A549 (cell line): ENCODE measurements around the gene F2RL1. TPM values are rescaled to one million over a fixed set of nuclear protein-coding genes. Genes with fewer than 3 reads are reported as not detected.

Source experiments
- ATAC-seq, 2 experiments: fragments of 200-7000 bp in 1 of 2; fragments of >200 bp in 1 of 2; cut with Nextera tagmentation in 1 of 2; cut with Tn5 transposase in 1 of 2; 3 replicates each; pipeline versions ENCODE4 v1.8.0 to v1.9.1; 2018 to 2020; ENCODE audit warnings: mild to moderate bottlenecking in 1 of 2, moderate library complexity in 1 of 2
- CTCF ChIA-PET: fragments of 300-600 bp; sonication (Branson Sonifier 250); formaldehyde crosslinking; extraction: SDS; loops from one replicate; lab custom pipeline; 2021; ENCODE audit warnings: antibody characterized with exemption, inconsistent platforms; lab: Yijun Ruan, JAX
- POLR2A ChIA-PET: fragments of 350-600 bp; formaldehyde crosslinking; extraction: SDS; loops from one replicate; lab custom pipeline; 2021; ENCODE audit warnings: antibody characterized with exemption, inconsistent platforms; lab: Yijun Ruan, JAX
- DNase-seq, 2 experiments: peaks; one replicate each; pipeline versions ENCODE4 v3.0.0 to v3.0.0-alpha.2; 2011 to 2016; ENCODE audit warnings: low read depth in 1 of 2, low spot score in 1 of 2
- FAIRE-seq: peaks from 2 replicates; lab custom pipeline; 2011; peaks lifted over from hg19 to GRCh38; lab: Jason Lieb, UNC
- H3K27ac ChIP-seq, 2 experiments: fragments of >200 bp; sonication (Bioruptor Twin); formaldehyde crosslinking; 3 replicates each; pipeline ENCODE4 v1.5.1; 2016 to 2017
- H3K4me1 ChIP-seq: fragments of >200 bp; sonication (Bioruptor Twin); formaldehyde crosslinking; 3 replicates; pipeline ENCODE4 v1.6.1; 2016
- H3K4me2 ChIP-seq: fragments of >200 bp; sonication (Bioruptor Twin); formaldehyde crosslinking; 3 replicates; pipeline ENCODE4 v1.6.1; 2016
- H3K4me3 ChIP-seq: fragments of >200 bp; sonication (Bioruptor Twin); formaldehyde crosslinking; 3 replicates; pipeline ENCODE4 v1.5.1; 2016
- H3K9me3 ChIP-seq: fragments of >200 bp; sonication (Bioruptor Twin); formaldehyde crosslinking; 3 replicates; pipeline ENCODE4 v1.6.1; 2016
- CEBPB ChIP-seq, 2 experiments: fragments of >200 bp in 1 of 2; sonication (Bioruptor Twin) in 1 of 2; formaldehyde crosslinking in 1 of 2; IDR thresholded peaks; 2 replicates each; pipeline ENCODE4 v1.6.1; 2012 to 2016
- CHD2 ChIP-seq: fragments of 150-350 bp; IDR thresholded peaks from 2 replicates; pipeline ENCODE4 v1.6.1; 2014; ENCODE audit warnings: low read length; ENCODE audit not compliant: partially characterized antibody
- EP300 ChIP-seq, 2 experiments: fragments of >200 bp; sonication (Bioruptor Twin); formaldehyde crosslinking; IDR thresholded peaks; 2 replicates in 1 of 2; 3 replicates in 1 of 2; pipeline ENCODE4 v1.6.1; 2016 to 2017
- FOSB ChIP-seq: fragments of 250-450 bp; sonication (Bioruptor Pico); IDR thresholded peaks from 2 replicates; pipeline ENCODE4 v1.5.0; 2020; ENCODE audit warnings: mild to moderate bottlenecking, moderate library complexity
- GATA3 ChIP-seq: IDR thresholded peaks from 2 replicates; pipeline ENCODE4 v1.6.1; 2012; ENCODE audit warnings: borderline replicate concordance
- HDAC2 ChIP-seq: fragments of 200-600 bp; sonication (generic); IDR thresholded peaks from 2 replicates; pipeline ENCODE4 v1.6.1; 2016
- HOXB5 ChIP-seq: fragments of 250-450 bp; sonication (Bioruptor Pico); IDR thresholded peaks from 2 replicates; pipeline ENCODE4 v1.5.0; 2020; ENCODE audit warnings: mild to moderate bottlenecking, moderate library complexity
- JUN ChIP-seq, 2 experiments: fragments of >200 bp; sonication (Bioruptor Twin); formaldehyde crosslinking; IDR thresholded peaks; 2 replicates in 1 of 2; 3 replicates in 1 of 2; pipeline ENCODE4 v1.6.1; 2016 to 2017
- KDM1A ChIP-seq: fragments of 200-600 bp; sonication (generic); IDR thresholded peaks from 2 replicates; pipeline ENCODE4 v1.6.1; 2016; ENCODE audit warnings: low read depth, mild to moderate bottlenecking
- KDM5A ChIP-seq: fragments of 200-600 bp; sonication (generic); IDR thresholded peaks from 2 replicates; pipeline ENCODE4 v1.6.1; 2016; ENCODE audit warnings: antibody characterized with exemption, mild to moderate bottlenecking
- MAZ ChIP-seq: fragments of 150-350 bp; IDR thresholded peaks from 2 replicates; pipeline ENCODE4 v1.6.1; 2014; ENCODE audit warnings: antibody characterized with exemption, low read depth, low read length, borderline replicate concordance
- NFE2L2 ChIP-seq: fragments of 150-350 bp; conservative IDR thresholded peaks from 2 replicates; pipeline ENCODE4 v1.6.1; 2014; ENCODE audit warnings: low read length
- POLR2A ChIP-seq: IDR thresholded peaks from 2 replicates; pipeline ENCODE4 v1.6.1; 2012; ENCODE audit warnings: mild to moderate bottlenecking, low read length
- POLR2AphosphoS2 ChIP-seq: conservative IDR thresholded peaks from 2 replicates; pipeline ENCODE4 v1.6.1; 2012; ENCODE audit warnings: low read length, improper control_type of control experiment, inconsistent platforms
- RAD21 ChIP-seq, 2 experiments: fragments of >200 bp in 1 of 2; sonication (Bioruptor Twin) in 1 of 2; formaldehyde crosslinking in 1 of 2; IDR thresholded peaks in 1 of 2; conservative IDR thresholded peaks in 1 of 2; 2 replicates in 1 of 2; 3 replicates in 1 of 2; pipeline ENCODE4 v1.6.1; 2012 to 2018; ENCODE audit warnings: inconsistent platforms in 1 of 2
- RFX5 ChIP-seq: fragments of 450-650 bp; IDR thresholded peaks from 2 replicates; pipeline ENCODE4 v1.7.1; 2014; ENCODE audit warnings: antibody characterized with exemption, mild to moderate bottlenecking, moderate library complexity
- RNF2 ChIP-seq: fragments of 200-600 bp; sonication (generic); IDR thresholded peaks from 2 replicates; pipeline ENCODE4 v1.6.1; 2016; ENCODE audit warnings: low read depth, mild to moderate bottlenecking, antibody characterized with exemption, moderate library complexity, borderline replicate concordance
- SMC3 ChIP-seq: fragments of >200 bp; sonication (Bioruptor Twin); formaldehyde crosslinking; IDR thresholded peaks from 3 replicates; pipeline ENCODE4 v1.6.1; 2018; ENCODE audit warnings: inconsistent platforms
- ZC3H11A ChIP-seq: fragments of 450-650 bp; IDR thresholded peaks from 2 replicates; pipeline ENCODE4 v1.6.1; 2014; ENCODE audit warnings: antibody characterized with exemption, mild to moderate bottlenecking
- ZSCAN20 ChIP-seq: fragments of 250-450 bp; sonication (Bioruptor Pico); IDR thresholded peaks from 2 replicates; pipeline ENCODE4 v1.8.0; 2022; ENCODE audit warnings: mild to moderate bottlenecking, moderate library complexity
- WGBS: methylation state at CpG from one replicate; pipeline ENCODE4 v1.1.6; 2017; ENCODE audit errors: missing lambda C conversion rate; 5-methylcytosine and 5-hydroxymethylcytosine counted together
- polyA plus RNA-seq, 4 experiments: library from polyadenylated mRNA; depleted of rRNA in 3 of 4; stranded (reverse); fragments of >200 nt; fragmentation: RNase III in 1 of 4; extraction: RNeasy Plus Mini Kit Qiagen cat#74134 plus additional on column Dnase treatment in 1 of 4; gene quantifications; 2 replicates in 3 of 4; 3 replicates in 1 of 4; pipeline ENCODE4 v1.2.3, GENCODE V29; 2011 to 2017
- TF ChIP-seq, protein P1 (sequence below): fragments of 200-600 bp; sonication (generic); IDR thresholded peaks from 2 replicates; pipeline ENCODE4 v1.6.1; 2016; ENCODE audit warnings: antibody characterized with exemption, mild to moderate bottlenecking, moderate library complexity
- TF ChIP-seq, protein P2 (sequence below): fragments of 450-650 bp; IDR thresholded peaks from 2 replicates; pipeline ENCODE4 v1.6.1; 2014; ENCODE audit warnings: antibody characterized with exemption
- TF ChIP-seq, protein P3 (sequence below): fragments of >200 bp; sonication (Bioruptor Twin); formaldehyde crosslinking; IDR thresholded peaks from 3 replicates; pipeline ENCODE4 v1.5.1; 2016
- TF ChIP-seq, protein P4 (sequence below): fragments of 250-450 bp; sonication (Bioruptor Pico); IDR thresholded peaks from 2 replicates; pipeline ENCODE4 v1.5.0; 2021; ENCODE audit warnings: mild to moderate bottlenecking, moderate library complexity, borderline replicate concordance
- TF ChIP-seq, protein P5 (sequence below): fragments of >200 bp; sonication (Bioruptor Twin); formaldehyde crosslinking; IDR thresholded peaks from 3 replicates; pipeline ENCODE4 v1.6.1; 2016

F2RL1 gene
- polyA plus RNA-seq, 2 of the 4 experiments (the other 2 are of a cell fraction), result 88.7 to 226 TPM

DNA sequence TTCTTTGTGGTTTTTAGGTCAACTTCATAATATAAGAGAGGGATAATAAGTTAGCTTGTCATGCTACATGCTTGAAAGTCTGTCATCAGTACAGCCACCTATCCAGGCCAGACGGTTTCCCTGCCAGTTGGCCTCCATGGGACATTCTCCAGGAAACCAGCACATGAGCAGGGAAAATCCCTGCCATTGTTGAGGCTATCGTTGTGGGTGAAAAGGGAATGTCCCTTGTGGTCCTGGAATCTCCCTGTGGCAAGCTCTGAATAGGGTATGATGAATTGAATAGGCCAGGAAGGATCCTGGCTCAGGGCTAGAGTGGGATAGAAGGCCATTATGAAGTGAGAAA lies 12.3 kb downstream of the F2RL1 start:
- TF ChIP-seq KDM1A, result no peak
- TF ChIP-seq HOXB5, result no peak
- no peak for TF ChIP-seq ZSCAN20 (CRISPR knock-in tag)
- TF ChIP-seq ZC3H11A, result no peak
- TF ChIP-seq, protein P1, sequence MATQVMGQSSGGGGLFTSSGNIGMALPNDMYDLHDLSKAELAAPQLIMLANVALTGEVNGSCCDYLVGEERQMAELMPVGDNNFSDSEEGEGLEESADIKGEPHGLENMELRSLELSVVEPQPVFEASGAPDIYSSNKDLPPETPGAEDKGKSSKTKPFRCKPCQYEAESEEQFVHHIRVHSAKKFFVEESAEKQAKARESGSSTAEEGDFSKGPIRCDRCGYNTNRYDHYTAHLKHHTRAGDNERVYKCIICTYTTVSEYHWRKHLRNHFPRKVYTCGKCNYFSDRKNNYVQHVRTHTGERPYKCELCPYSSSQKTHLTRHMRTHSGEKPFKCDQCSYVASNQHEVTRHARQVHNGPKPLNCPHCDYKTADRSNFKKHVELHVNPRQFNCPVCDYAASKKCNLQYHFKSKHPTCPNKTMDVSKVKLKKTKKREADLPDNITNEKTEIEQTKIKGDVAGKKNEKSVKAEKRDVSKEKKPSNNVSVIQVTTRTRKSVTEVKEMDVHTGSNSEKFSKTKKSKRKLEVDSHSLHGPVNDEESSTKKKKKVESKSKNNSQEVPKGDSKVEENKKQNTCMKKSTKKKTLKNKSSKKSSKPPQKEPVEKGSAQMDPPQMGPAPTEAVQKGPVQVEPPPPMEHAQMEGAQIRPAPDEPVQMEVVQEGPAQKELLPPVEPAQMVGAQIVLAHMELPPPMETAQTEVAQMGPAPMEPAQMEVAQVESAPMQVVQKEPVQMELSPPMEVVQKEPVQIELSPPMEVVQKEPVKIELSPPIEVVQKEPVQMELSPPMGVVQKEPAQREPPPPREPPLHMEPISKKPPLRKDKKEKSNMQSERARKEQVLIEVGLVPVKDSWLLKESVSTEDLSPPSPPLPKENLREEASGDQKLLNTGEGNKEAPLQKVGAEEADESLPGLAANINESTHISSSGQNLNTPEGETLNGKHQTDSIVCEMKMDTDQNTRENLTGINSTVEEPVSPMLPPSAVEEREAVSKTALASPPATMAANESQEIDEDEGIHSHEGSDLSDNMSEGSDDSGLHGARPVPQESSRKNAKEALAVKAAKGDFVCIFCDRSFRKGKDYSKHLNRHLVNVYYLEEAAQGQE, result no peak
- TF ChIP-seq EP300 (IDR thresholded peaks at IDR 0.05), result no peak
- TF ChIP-seq, protein P2, sequence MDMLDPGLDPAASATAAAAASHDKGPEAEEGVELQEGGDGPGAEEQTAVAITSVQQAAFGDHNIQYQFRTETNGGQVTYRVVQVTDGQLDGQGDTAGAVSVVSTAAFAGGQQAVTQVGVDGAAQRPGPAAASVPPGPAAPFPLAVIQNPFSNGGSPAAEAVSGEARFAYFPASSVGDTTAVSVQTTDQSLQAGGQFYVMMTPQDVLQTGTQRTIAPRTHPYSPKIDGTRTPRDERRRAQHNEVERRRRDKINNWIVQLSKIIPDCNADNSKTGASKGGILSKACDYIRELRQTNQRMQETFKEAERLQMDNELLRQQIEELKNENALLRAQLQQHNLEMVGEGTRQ, result no peak; the same call in 1 of the 2 replicates
- TF ChIP-seq, protein P3, sequence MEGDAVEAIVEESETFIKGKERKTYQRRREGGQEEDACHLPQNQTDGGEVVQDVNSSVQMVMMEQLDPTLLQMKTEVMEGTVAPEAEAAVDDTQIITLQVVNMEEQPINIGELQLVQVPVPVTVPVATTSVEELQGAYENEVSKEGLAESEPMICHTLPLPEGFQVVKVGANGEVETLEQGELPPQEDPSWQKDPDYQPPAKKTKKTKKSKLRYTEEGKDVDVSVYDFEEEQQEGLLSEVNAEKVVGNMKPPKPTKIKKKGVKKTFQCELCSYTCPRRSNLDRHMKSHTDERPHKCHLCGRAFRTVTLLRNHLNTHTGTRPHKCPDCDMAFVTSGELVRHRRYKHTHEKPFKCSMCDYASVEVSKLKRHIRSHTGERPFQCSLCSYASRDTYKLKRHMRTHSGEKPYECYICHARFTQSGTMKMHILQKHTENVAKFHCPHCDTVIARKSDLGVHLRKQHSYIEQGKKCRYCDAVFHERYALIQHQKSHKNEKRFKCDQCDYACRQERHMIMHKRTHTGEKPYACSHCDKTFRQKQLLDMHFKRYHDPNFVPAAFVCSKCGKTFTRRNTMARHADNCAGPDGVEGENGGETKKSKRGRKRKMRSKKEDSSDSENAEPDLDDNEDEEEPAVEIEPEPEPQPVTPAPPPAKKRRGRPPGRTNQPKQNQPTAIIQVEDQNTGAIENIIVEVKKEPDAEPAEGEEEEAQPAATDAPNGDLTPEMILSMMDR, result no peak
- no peak for TF ChIP-seq POLR2AphosphoS2
- no peak for TF ChIP-seq POLR2A
- TF ChIP-seq, protein P4, sequence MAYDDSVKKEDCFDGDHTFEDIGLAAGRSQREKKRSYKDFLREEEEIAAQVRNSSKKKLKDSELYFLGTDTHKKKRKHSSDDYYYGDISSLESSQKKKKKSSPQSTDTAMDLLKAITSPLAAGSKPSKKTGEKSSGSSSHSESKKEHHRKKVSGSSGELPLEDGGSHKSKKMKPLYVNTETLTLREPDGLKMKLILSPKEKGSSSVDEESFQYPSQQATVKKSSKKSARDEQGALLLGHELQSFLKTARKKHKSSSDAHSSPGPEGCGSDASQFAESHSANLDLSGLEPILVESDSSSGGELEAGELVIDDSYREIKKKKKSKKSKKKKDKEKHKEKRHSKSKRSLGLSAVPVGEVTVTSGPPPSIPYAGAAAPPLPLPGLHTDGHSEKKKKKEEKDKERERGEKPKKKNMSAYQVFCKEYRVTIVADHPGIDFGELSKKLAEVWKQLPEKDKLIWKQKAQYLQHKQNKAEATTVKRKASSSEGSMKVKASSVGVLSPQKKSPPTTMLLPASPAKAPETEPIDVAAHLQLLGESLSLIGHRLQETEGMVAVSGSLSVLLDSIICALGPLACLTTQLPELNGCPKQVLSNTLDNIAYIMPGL (CRISPR knock-in tag), result no peak
- TF ChIP-seq RNF2, result no peak
- no peak for TF ChIP-seq RFX5
- no peak for TF ChIP-seq CHD2
- TF ChIP-seq KDM5A, result no peak
- TF ChIP-seq HDAC2, result no peak
- no peak for TF ChIP-seq NFE2L2
- no peak for TF ChIP-seq JUN (IDR thresholded peaks at IDR 0.05)
- TF ChIP-seq, all 56 proteins: peak for 0
- ATAC-seq (peak in 1 of 2 experiments; percentile 45; a peak in 3 of 6 replicates), DNase-seq (no peak), FAIRE-seq (no peak)
- Histone ChIP-seq H3K4me1 (peaks cover 27% of the 10 kb centered on the region), H3K4me2 (no peak overlapping the region), H3K27ac (no peak overlapping the region), H3K9me3 (no peaks in the 10 kb centered on the region), H3K4me3 (no peak overlapping the region)
- POLR2A ChIA-PET, result no interaction called here
- WGBS, result 43% methylated on average over 2 of the region's 2 CpGs
- CTCF ChIA-PET, result interaction anchor here (0.6 to 1.4 kb wide), 3 partner anchors 12 to 84 kb away, joined by 3 read pairs; partner anchors contain the start of gene F2RL1

DNA sequence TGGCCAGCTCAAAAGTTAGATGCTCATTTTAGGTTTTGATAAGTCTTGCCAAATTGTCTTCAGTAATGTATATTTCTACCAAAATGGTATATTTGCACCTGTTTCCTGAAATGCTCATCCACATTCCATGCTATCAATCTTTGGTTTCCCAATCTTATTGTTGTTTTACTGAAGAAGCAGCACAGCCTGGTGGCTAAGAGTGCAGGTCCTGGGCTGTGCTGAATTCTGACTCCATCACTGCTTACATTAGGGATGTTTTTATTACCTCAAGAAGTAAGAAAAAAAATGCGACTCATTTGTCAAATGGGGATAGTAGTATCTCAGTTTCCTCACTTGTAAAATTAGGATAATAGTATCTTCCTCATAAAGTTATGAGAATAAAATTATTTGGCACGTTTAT lies 17.4 kb downstream of the F2RL1 start:
- ATAC-seq (peak in 1 of 2 experiments; percentile 14; a peak in 1 of 6 replicates), DNase-seq (no peak), FAIRE-seq (no peak)

More for the DNA sequence above, 17.4 kb downstream of the F2RL1 start:
- POLR2A ChIA-PET, result interaction anchor here (0.6 kb wide), 1 partner anchor 194 kb away, joined by 3 read pairs; the partner anchor contains the start of gene AGGF1
- 68% methylated on average over 2 of the region's 2 CpGs for WGBS
- TF ChIP-seq FOSB (CRISPR knock-in tag) (0 out of 2 replicates have a peak, but pooled peaks have one; percentile 26), CHD2 (no peak), GATA3 (no peak), MAZ (no peak), SMC3 (0 out of 3 replicates have a peak, but pooled peaks have one; percentile 29), NFE2L2 (no peak), CEBPB (IDR thresholded peaks at IDR 0.05) (peak in 1 of 2 experiments; percentile 43; a peak in 1 of 4 replicates), RAD21 (conservative IDR thresholded peaks at IDR 0.05 in 1 of 2, IDR thresholded peaks at IDR 0.05 in 1 of 2) (peak; percentile 46 to 56)
- TF ChIP-seq, protein P3, result peak; percentile 19; the same call in 1 of the 3 replicates
- TF ChIP-seq, protein P5, sequence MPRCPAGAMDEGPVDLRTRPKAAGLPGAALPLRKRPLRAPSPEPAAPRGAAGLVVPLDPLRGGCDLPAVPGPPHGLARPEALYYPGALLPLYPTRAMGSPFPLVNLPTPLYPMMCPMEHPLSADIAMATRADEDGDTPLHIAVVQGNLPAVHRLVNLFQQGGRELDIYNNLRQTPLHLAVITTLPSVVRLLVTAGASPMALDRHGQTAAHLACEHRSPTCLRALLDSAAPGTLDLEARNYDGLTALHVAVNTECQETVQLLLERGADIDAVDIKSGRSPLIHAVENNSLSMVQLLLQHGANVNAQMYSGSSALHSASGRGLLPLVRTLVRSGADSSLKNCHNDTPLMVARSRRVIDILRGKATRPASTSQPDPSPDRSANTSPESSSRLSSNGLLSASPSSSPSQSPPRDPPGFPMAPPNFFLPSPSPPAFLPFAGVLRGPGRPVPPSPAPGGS, result no peak
- TF ChIP-seq, all 56 proteins: peak for 5
- Histone ChIP-seq H3K27ac (peak overlapping the region in 1 of 2 experiments; percentile 22; a peak in 1 of 6 replicates), H3K4me1 (peaks cover 35% of the 10 kb centered on the region), H3K4me3 (no peak overlapping the region), H3K4me2 (peak overlapping the region; percentile 31), H3K9me3 (no peaks in the 10 kb centered on the region)
- CTCF ChIA-PET, result interaction anchor here (0.6 to 1.2 kb wide), 4 partner anchors 10 to 241 kb away, joined by 3 to 5 read pairs (median 4); no protein-coding TSS in a partner anchor
